GM23248 (cell line): Measurements from ENCODE around the gene PIAS3. TPM values are rescaled to one million over a fixed set of nuclear protein-coding genes. Genes with fewer than 3 reads are reported as not detected.
"Not testable (repeated sequence)": the region's sequence is repeated elsewhere in the genome, so short reads cannot be mapped to it uniquely, and the experiment has no call there.

Source experiments
- DNase-seq: peaks from one replicate; pipeline ENCODE4 v3.0.0-alpha.2; 2015
- H2AFZ ChIP-seq: fragments of 200-600 bp; sonication (generic); 2 replicates; pipeline ENCODE4 v1.6.1; 2016; ENCODE audit warnings: antibody characterized with exemption
- H3F3A ChIP-seq: fragments of 200-600 bp; sonication (generic); 2 replicates; pipeline ENCODE4 v1.6.1; 2016; ENCODE audit warnings: mild to moderate bottlenecking, antibody characterized with exemption, mixed run types; ENCODE audit not compliant: insufficient read depth
- H3K27ac ChIP-seq: fragments of 200-600 bp; sonication (generic); 2 replicates; pipeline ENCODE4 v1.5.1; 2016; ENCODE audit warnings: mild to moderate bottlenecking
- H3K27me3 ChIP-seq: fragments of 200-600 bp; sonication (generic); replicated peaks from 2 replicates; pipeline ENCODE4 v1.6.1; 2016; ENCODE audit warnings: mild to moderate bottlenecking; ENCODE audit not compliant: insufficient read depth
- H3K36me3 ChIP-seq: fragments of 200-600 bp; sonication (generic); 2 replicates; pipeline ENCODE4 v1.6.1; 2016; ENCODE audit warnings: low read depth, mild to moderate bottlenecking
- H3K4me1 ChIP-seq: fragments of 200-600 bp; sonication (generic); 2 replicates; pipeline ENCODE4 v1.6.1; 2016; ENCODE audit warnings: mild to moderate bottlenecking; ENCODE audit not compliant: insufficient read depth
- H3K4me2 ChIP-seq: fragments of 200-600 bp; sonication (generic); one replicate; pipeline ENCODE4 v1.6.1; 2016; ENCODE audit warnings: mild to moderate bottlenecking; ENCODE audit not compliant: unreplicated experiment
- H3K4me3 ChIP-seq: fragments of 200-600 bp; sonication (generic); 2 replicates; pipeline ENCODE4 v1.5.1; 2016; ENCODE audit warnings: mild to moderate bottlenecking
- H3K79me2 ChIP-seq: fragments of 200-600 bp; sonication (generic); 2 replicates; pipeline ENCODE4 v1.6.1; 2016; ENCODE audit warnings: mild to moderate bottlenecking; ENCODE audit not compliant: insufficient read depth
- H3K9ac ChIP-seq: fragments of 200-600 bp; sonication (generic); 2 replicates; pipeline ENCODE4 v1.6.1; 2016; ENCODE audit warnings: mild to moderate bottlenecking
- H3K9me2 ChIP-seq: fragments of 200-600 bp; sonication (generic); 2 replicates; pipeline ENCODE4 v1.6.1; 2016; ENCODE audit warnings: mixed run types, mild to moderate bottlenecking, moderate library complexity; ENCODE audit not compliant: insufficient read depth
- H3K9me3 ChIP-seq: fragments of 200-600 bp; sonication (generic); one replicate; pipeline ENCODE4 v1.6.1; 2017; ENCODE audit warnings: low read depth
- H4K20me1 ChIP-seq: fragments of 200-600 bp; sonication (generic); 2 replicates; pipeline ENCODE4 v1.6.0; 2016; ENCODE audit not compliant: insufficient read depth
- EZH2 ChIP-seq: fragments of 200-600 bp; sonication (generic); IDR thresholded peaks from 2 replicates; pipeline ENCODE4 v1.6.1; 2018; ENCODE audit warnings: antibody characterized with exemption, mild to moderate bottlenecking; ENCODE audit not compliant: insufficient read depth, poor library complexity, severe bottlenecking
- EZH2phosphoT487 ChIP-seq: fragments of 200-600 bp; sonication (generic); IDR thresholded peaks from 2 replicates; pipeline ENCODE4 v1.6.1; 2018; ENCODE audit warnings: antibody characterized with exemption, moderate library complexity, mild to moderate bottlenecking, low read depth; ENCODE audit not compliant: insufficient read depth
- WGBS, 2 experiments: methylation state at CpG; one replicate each; pipeline ENCODE4 v1.1.6; 2015 to 2017; ENCODE audit warnings: low lambda C conversion rate in 2 of 2, low coverage in 1 of 2; ENCODE audit errors: missing lambda C conversion rate in 2 of 2; 5-methylcytosine and 5-hydroxymethylcytosine counted together
- in situ Hi-C: fragments of 300-500 bp; cut with MboI; formaldehyde crosslinking; loops from 2 replicates; pipeline ENCODE4 v1.15.0; 2020
- polyA plus RNA-seq: library from polyadenylated mRNA; unstranded; fragments of >200 nt; fragmentation: Nextera tagmentation; extraction: Ambion mirVana; gene quantifications from 2 replicates; pipeline ENCODE4 v1.2.1, GENCODE V29; 2016
- total RNA-seq: library from RNA; depleted of rRNA; stranded (reverse); fragments of >200 nt; shearing (Covaris generic); gene quantifications from 2 replicates; pipeline ENCODE4 v1.2.3, GENCODE V29; 2014

Gene PIAS3
- total and polyA plus RNA-seq, 2 experiments from 2014 or later: 22.2 to 63.0 TPM

GRCh38 chr1:145843031-145843430, 15.8 kb downstream of the PIAS3 start:
- Histone ChIP-seq H3K79me2 (no peaks in the 10 kb centered on the region), H3K9me3 (no peaks in the 10 kb centered on the region), H2AFZ (no peak overlapping the region), H3K4me1 (no peaks in the 10 kb centered on the region), H3K27ac (no peak overlapping the region), H3K36me3 (peaks cover 43% of the 10 kb centered on the region), H4K20me1 (no peaks in the 10 kb centered on the region), H3K9ac (no peak overlapping the region), H3K4me2 (no peak overlapping the region), H3K27me3 (no peaks in the 10 kb centered on the region), H3F3A (peaks cover 58% of the 10 kb centered on the region), H3K9me2 (no peaks in the 10 kb centered on the region), H3K4me3 (no peak overlapping the region)
- in situ Hi-C loops: no loop called here
- 52 to 64% methylated on average over 3 of the region's 3 CpGs for WGBS, 2 experiments
- TF ChIP-seq EZH2 (no peak), EZH2phosphoT487 (no peak)
- no peak for DNase-seq

GRCh38 chr1:145837656-145838055, 21.2 kb downstream of the PIAS3 start:
- H3F3A ChIP-seq: peaks cover 35% of the 10 kb centered on the region
- in situ Hi-C loops: no loop called here
- no peak overlapping the region for H3K4me2 ChIP-seq
- H3K36me3 ChIP-seq: peaks cover 92% of the 10 kb centered on the region
- TF ChIP-seq EZH2phosphoT487 (no peak), EZH2 (no peak)
- 100% methylated on average over 1 of the region's 1 CpG for WGBS, 2 experiments
- H3K9ac ChIP-seq: no peak overlapping the region
- no peak overlapping the region for H2AFZ ChIP-seq
- H3K27me3 ChIP-seq: no peaks in the 10 kb centered on the region
- H3K9me2 ChIP-seq: no peaks in the 10 kb centered on the region
- no peak overlapping the region for H3K4me3 ChIP-seq
- no peaks in the 10 kb centered on the region for H3K9me3 ChIP-seq
- no peak overlapping the region for H3K27ac ChIP-seq
- H3K79me2 ChIP-seq: no peaks in the 10 kb centered on the region
- no peaks in the 10 kb centered on the region for H4K20me1 ChIP-seq
- H3K4me1 ChIP-seq: no peaks in the 10 kb centered on the region
- DNase-seq: no peak

- H3K4me3 ChIP-seq, H3K9me3 ChIP-seq, H3K4me1 ChIP-seq, H3F3A ChIP-seq, H3K27ac ChIP-seq, in situ Hi-C loops, H3K27me3 ChIP-seq, H3K4me2 ChIP-seq, DNase-seq, H2AFZ ChIP-seq, H3K9me2 ChIP-seq, H3K9ac ChIP-seq, H4K20me1 ChIP-seq: not testable (repeated sequence)
- WGBS, 2 experiments: 100% methylated on average over 2 of the region's 2 CpGs
- Histone ChIP-seq H3K36me3 (peaks cover 86% of the 10 kb centered on the region), H3K79me2 (peaks cover 34% of the 10 kb centered on the region)
These were observed 28.1 kb downstream of the PIAS3 start for GRCh38 chr1:145830810-145831209.

- no peak for TF ChIP-seq EZH2phosphoT487
- TF ChIP-seq EZH2: no peak
- H3F3A ChIP-seq: peaks cover 8% of the 10 kb centered on the region; the same call in 1 of the 2 replicates
These were observed 30.4 kb downstream of the PIAS3 start for GRCh38 chr1:145828367-145829026.

GRCh38 chr1:145827966-145828365, 30.9 kb downstream of the PIAS3 start:
- Histone ChIP-seq H3K4me3 (no peak overlapping the region), H3K4me1 (peaks cover 14% of the 10 kb centered on the region), H3K79me2 (peaks cover 52% of the 10 kb centered on the region), H3K9me2 (no peaks in the 10 kb centered on the region), H3K4me2 (no peak overlapping the region), H3F3A (peaks cover 8% of the 10 kb centered on the region; the same call in 1 of the 2 replicates), H3K27ac (no peak overlapping the region), H3K9ac (no peak overlapping the region), H3K36me3 (peaks cover 64% of the 10 kb centered on the region), H3K27me3 (no peaks in the 10 kb centered on the region), H2AFZ (no peak overlapping the region), H3K9me3 (no peaks in the 10 kb centered on the region), H4K20me1 (no peaks in the 10 kb centered on the region)
- DNase-seq: no peak
- TF ChIP-seq EZH2phosphoT487: no peak
- in situ Hi-C loops: no loop called here

More at GRCh38 chr1:145828367-145829026, 30.4 kb downstream of the PIAS3 start:
- H3K9ac ChIP-seq: no peak overlapping the region
- H3K36me3 ChIP-seq: peaks cover 69% of the 10 kb centered on the region
- in situ Hi-C loops: no loop called here
- H3K4me2 ChIP-seq: no peak overlapping the region
- H3K4me3 ChIP-seq: no peak overlapping the region
- no peaks in the 10 kb centered on the region for H3K9me2 ChIP-seq
- no peaks in the 10 kb centered on the region for H3K9me3 ChIP-seq
- peaks cover 14% of the 10 kb centered on the region for H3K4me1 ChIP-seq
- no peak overlapping the region for H2AFZ ChIP-seq
- peaks cover 52% of the 10 kb centered on the region for H3K79me2 ChIP-seq
- H3K27me3 ChIP-seq: no peaks in the 10 kb centered on the region
- no peak for DNase-seq
- no peaks in the 10 kb centered on the region for H4K20me1 ChIP-seq
- H3K27ac ChIP-seq: no peak overlapping the region
